Measurements from ENCODE around the gene CD36. TPM values are rescaled to one million over a fixed set of nuclear protein-coding genes. Genes with fewer than 3 reads are reported as not detected.

Gene CD36
- total and polyA plus RNA-seq, 4 experiments from 2014 or later = 0.30 to 4.3 (median 3.6) TPM; not detected in 1

GRCh38 chr7:80624763-80625162 lies 13.7 kb upstream of the CD36 start:
- no peak for DNase-seq
- Mint-ChIP-seq H3K27ac (no peak overlapping the region), H3K9me3 (peaks cover 0 to 4% (median 3%) of the 10 kb centered on the region in 8 donors), H3K36me3 (no peaks in the 10 kb centered on the region), H3K4me3 (no peak overlapping the region), H3K4me1 (no peaks in the 10 kb centered on the region), H3K27me3 (no peaks in the 10 kb centered on the region)
- Histone ChIP-seq H3K27me3 (ENCODE audit: insufficient read depth, low read length) (no peaks in the 10 kb centered on the region), H3K36me3 (ENCODE audit: insufficient read depth, low read length) (no peaks in the 10 kb centered on the region), H3K4me3 (ENCODE audit: low read length in 2 of 2) (no peak overlapping the region), H3K27ac (ENCODE audit: low read depth, low read length) (no peak overlapping the region), H3K4me1 (ENCODE audit: insufficient read depth, low read length) (no peaks in the 10 kb centered on the region), H3K9me3 (ENCODE audit: control insufficient read depth in 1 of 2, low read length in 2 of 2) (no peaks in the 10 kb centered on the region)
- POLR2A ChIA-PET (ENCODE audit: partially characterized antibody) = no interaction called here
- intact Hi-C loops (cut with micrococcal nuclease) = no loop called here
- CTCF ChIA-PET (ENCODE audit: partially characterized antibody) = no interaction called here

GRCh38 chr7:80629023-80629422 lies 9.4 kb upstream of the CD36 start:
- POLR2A ChIA-PET (ENCODE audit: partially characterized antibody) = no interaction called here
- Mint-ChIP-seq H3K4me1 (no peaks in the 10 kb centered on the region), H3K27me3 (no peaks in the 10 kb centered on the region), H3K4me3 (no peak overlapping the region), H3K9me3 (peaks cover 0 to 4% (median 2%) of the 10 kb centered on the region in 8 donors), H3K27ac (no peak overlapping the region), H3K36me3 (no peaks in the 10 kb centered on the region)
- Histone ChIP-seq H3K4me1 (ENCODE audit: insufficient read depth, low read length) (no peaks in the 10 kb centered on the region), H3K27ac (ENCODE audit: low read depth, low read length) (no peak overlapping the region), H3K27me3 (ENCODE audit: insufficient read depth, low read length) (no peaks in the 10 kb centered on the region), H3K36me3 (ENCODE audit: insufficient read depth, low read length) (no peaks in the 10 kb centered on the region), H3K9me3 (ENCODE audit: control insufficient read depth in 1 of 2, low read length in 2 of 2) (no peaks in the 10 kb centered on the region), H3K4me3 (ENCODE audit: low read length in 2 of 2) (no peak overlapping the region)
- CTCF ChIA-PET (ENCODE audit: partially characterized antibody) = no interaction called here
- intact Hi-C loops (cut with micrococcal nuclease) = no loop called here
- DNase-seq = no peak

GRCh38 chr7:80630608-80631405 lies 7.6 kb upstream of the CD36 start:
- H3K4me3 ChIP-seq (ENCODE audit: low read length in 2 of 2) = no peak overlapping the region
- no peak overlapping the region for H3K4me3 Mint-ChIP-seq
- no peak overlapping the region for H3K27ac Mint-ChIP-seq
- ChIA-PET POLR2A (ENCODE audit: partially characterized antibody) (no interaction called here), CTCF (ENCODE audit: partially characterized antibody) (no interaction called here)
- no peaks in the 10 kb centered on the region for H3K27me3 Mint-ChIP-seq
- H3K36me3 ChIP-seq (ENCODE audit: insufficient read depth, low read length) = no peaks in the 10 kb centered on the region
- H3K4me1 Mint-ChIP-seq = no peaks in the 10 kb centered on the region
- no peaks in the 10 kb centered on the region for H3K9me3 ChIP-seq (ENCODE audit: control insufficient read depth in 1 of 2, low read length in 2 of 2)
- H3K4me1 ChIP-seq (ENCODE audit: insufficient read depth, low read length) = no peaks in the 10 kb centered on the region
- H3K27ac ChIP-seq (ENCODE audit: low read depth, low read length) = no peak overlapping the region
- peaks cover 0 to 4% (median 1%) of the 10 kb centered on the region in 8 donors for H3K9me3 Mint-ChIP-seq
- H3K27me3 ChIP-seq (ENCODE audit: insufficient read depth, low read length) = no peaks in the 10 kb centered on the region
- DNase-seq = no peak
- intact Hi-C loops (cut with micrococcal nuclease) = no loop called here
- H3K36me3 Mint-ChIP-seq = no peaks in the 10 kb centered on the region

- H3K27me3 ChIP-seq (ENCODE audit: insufficient read depth, low read length) = no peaks in the 10 kb centered on the region
- Mint-ChIP-seq H3K4me3 (no peak overlapping the region), H3K27ac (no peak overlapping the region), H3K4me1 (no peaks in the 10 kb centered on the region), H3K36me3 (no peaks in the 10 kb centered on the region), H3K27me3 (no peaks in the 10 kb centered on the region), H3K9me3 (peaks cover 0 to 5% (median 2%) of the 10 kb centered on the region in 8 donors)
- no peak for DNase-seq
- H3K36me3 ChIP-seq (ENCODE audit: insufficient read depth, low read length) = no peaks in the 10 kb centered on the region
- no peaks in the 10 kb centered on the region for H3K4me1 ChIP-seq (ENCODE audit: insufficient read depth, low read length)
- H3K9me3 ChIP-seq (ENCODE audit: control insufficient read depth in 1 of 2, low read length in 2 of 2) = no peaks in the 10 kb centered on the region
- intact Hi-C loops (cut with micrococcal nuclease) = no loop called here
- no peak overlapping the region for H3K4me3 ChIP-seq (ENCODE audit: low read length in 2 of 2)
- POLR2A ChIA-PET (ENCODE audit: partially characterized antibody) = no interaction called here
- no peak overlapping the region for H3K27ac ChIP-seq (ENCODE audit: low read depth, low read length)
- CTCF ChIA-PET (ENCODE audit: partially characterized antibody) = no interaction called here
These were observed 7.0 kb upstream of the CD36 start for GRCh38 chr7:80631421-80631820.

GRCh38 chr7:80632139-80632538 lies 6.3 kb upstream of the CD36 start:
- no peak for DNase-seq
- no peaks in the 10 kb centered on the region for H3K27me3 ChIP-seq (ENCODE audit: insufficient read depth, low read length)
- H3K27me3 Mint-ChIP-seq = no peaks in the 10 kb centered on the region
- H3K36me3 Mint-ChIP-seq = no peaks in the 10 kb centered on the region
- H3K4me1 ChIP-seq (ENCODE audit: insufficient read depth, low read length) = no peaks in the 10 kb centered on the region
- ChIA-PET CTCF (ENCODE audit: partially characterized antibody) (no interaction called here), POLR2A (ENCODE audit: partially characterized antibody) (no interaction called here)
- H3K36me3 ChIP-seq (ENCODE audit: insufficient read depth, low read length) = no peaks in the 10 kb centered on the region
- H3K9me3 Mint-ChIP-seq = peaks cover 0 to 5% (median 2%) of the 10 kb centered on the region in 8 donors
- no peak overlapping the region for H3K27ac Mint-ChIP-seq
- H3K4me3 ChIP-seq (ENCODE audit: low read length in 2 of 2) = no peak overlapping the region
- H3K27ac ChIP-seq (ENCODE audit: low read depth, low read length) = no peak overlapping the region
- intact Hi-C loops (cut with micrococcal nuclease) = no loop called here
- H3K9me3 ChIP-seq (ENCODE audit: control insufficient read depth in 1 of 2, low read length in 2 of 2) = no peaks in the 10 kb centered on the region
- H3K4me3 Mint-ChIP-seq = no peak overlapping the region
- no peaks in the 10 kb centered on the region for H3K4me1 Mint-ChIP-seq

- CTCF ChIA-PET (ENCODE audit: partially characterized antibody) = no interaction called here
- H3K4me1 Mint-ChIP-seq = no peaks in the 10 kb centered on the region
These were observed 5.6 kb upstream of the CD36 start for GRCh38 chr7:80632819-80633218.

GRCh38 chr7:80634505-80634904 lies 3.9 kb upstream of the CD36 start:
- no peaks in the 10 kb centered on the region for H3K9me3 ChIP-seq (ENCODE audit: control insufficient read depth in 1 of 2, low read length in 2 of 2)
- H3K4me1 ChIP-seq (ENCODE audit: insufficient read depth, low read length) = no peaks in the 10 kb centered on the region
- Mint-ChIP-seq H3K27me3 (no peaks in the 10 kb centered on the region), H3K36me3 (no peaks in the 10 kb centered on the region), H3K9me3 (peaks cover 0 to 5% (median 0%) of the 10 kb centered on the region in 8 donors), H3K27ac (no peak overlapping the region), H3K4me3 (no peak overlapping the region), H3K4me1 (no peaks in the 10 kb centered on the region)
- ChIA-PET CTCF (ENCODE audit: partially characterized antibody) (no interaction called here), POLR2A (ENCODE audit: partially characterized antibody) (no interaction called here)
- H3K27me3 ChIP-seq (ENCODE audit: insufficient read depth, low read length) = no peaks in the 10 kb centered on the region
- intact Hi-C loops (cut with micrococcal nuclease) = no loop called here
- no peak overlapping the region for H3K4me3 ChIP-seq (ENCODE audit: low read length in 2 of 2)
- no peak for DNase-seq
- no peak overlapping the region for H3K27ac ChIP-seq (ENCODE audit: low read depth, low read length)
- H3K36me3 ChIP-seq (ENCODE audit: insufficient read depth, low read length) = no peaks in the 10 kb centered on the region

More at GRCh38 chr7:80632819-80633218, 5.6 kb upstream of the CD36 start:
- intact Hi-C loops (cut with micrococcal nuclease) = no loop called here
- Histone ChIP-seq H3K36me3 (ENCODE audit: insufficient read depth, low read length) (no peaks in the 10 kb centered on the region), H3K9me3 (ENCODE audit: control insufficient read depth in 1 of 2, low read length in 2 of 2) (no peaks in the 10 kb centered on the region), H3K4me3 (ENCODE audit: low read length in 2 of 2) (no peak overlapping the region), H3K27ac (ENCODE audit: low read depth, low read length) (no peak overlapping the region), H3K27me3 (ENCODE audit: insufficient read depth, low read length) (no peaks in the 10 kb centered on the region), H3K4me1 (ENCODE audit: insufficient read depth, low read length) (no peaks in the 10 kb centered on the region)
- Mint-ChIP-seq H3K36me3 (no peaks in the 10 kb centered on the region), H3K27me3 (no peaks in the 10 kb centered on the region), H3K9me3 (peaks cover 0 to 5% (median 2%) of the 10 kb centered on the region in 8 donors), H3K4me3 (no peak overlapping the region), H3K27ac (no peak overlapping the region)
- DNase-seq = no peak
- POLR2A ChIA-PET (ENCODE audit: partially characterized antibody) = no interaction called here

All from CD4-positive, alpha-beta memory T cell (primary cell).